ENCODE data around the gene ACAD9. TPM values are rescaled to one million over a fixed set of nuclear protein-coding genes. Genes with fewer than 3 reads are reported as not detected.
"Not testable (repeated sequence)": the region's sequence is repeated elsewhere in the genome, so short reads cannot be mapped to it uniquely, and the experiment has no call there.

Gene ACAD9
- total and polyA plus RNA-seq, 4 donors = 24.9 to 59.3 (median 38.8) TPM

DNA sequence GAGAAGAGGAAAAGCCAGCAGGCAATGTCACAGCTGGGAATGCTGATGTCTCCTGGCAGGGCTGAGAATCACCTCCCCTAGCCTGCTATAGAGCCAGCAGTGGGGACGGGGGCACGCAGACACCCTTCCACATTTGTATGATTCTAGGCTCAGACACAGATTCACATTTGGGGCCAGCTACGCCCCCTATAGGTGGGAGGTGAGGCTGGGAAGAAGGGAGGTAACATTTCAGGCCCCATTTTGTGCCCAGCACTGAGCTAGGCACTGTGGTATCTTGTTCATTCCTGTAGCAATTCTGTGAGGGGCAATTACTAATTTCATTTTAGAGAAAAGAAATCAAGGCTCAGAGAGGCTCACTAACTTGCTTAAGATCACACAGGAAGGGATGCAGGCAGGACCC lies 15.9 kb upstream of the ACAD9 start:
- DNase-seq (peak in 2 of 3 donors; percentile 6 to 25), ATAC-seq (ENCODE audit: insufficient read depth, low FRiP score) (no peak)
- peaks cover 0 to 20% (median 9%) of the 10 kb centered on the region in 4 donors for H3K9me3 ChIP-seq (ENCODE audit: control insufficient read depth in 4 of 4, insufficient read depth in 3 of 4, low read length in 3 of 4)
- TF ChIP-seq CTCF (IDR thresholded peaks at IDR 0.05; ENCODE audit: control extremely low read depth, extremely low read depth) = no peak
- 83 to 89% methylated on average over 3 of the region's 3 CpGs for WGBS, 2 donors
- peaks cover 0 to 10% (median 0%) of the 10 kb centered on the region in 5 donors for H3K4me1 ChIP-seq (ENCODE audit: control insufficient read depth in 5 of 5, insufficient read depth in 5 of 5, low read length in 5 of 5)
- no peaks in the 10 kb centered on the region for H3K27me3 ChIP-seq (ENCODE audit: control insufficient read depth in 3 of 3, insufficient read depth in 3 of 3, low read length in 2 of 3)
- H3K27ac ChIP-seq (ENCODE audit: low read depth in 1 of 2, low read length in 1 of 2) = no peak overlapping the region
- no peak overlapping the region for H3K4me3 ChIP-seq
- H3K36me3 ChIP-seq (ENCODE audit: control insufficient read depth in 4 of 4, insufficient read depth in 4 of 4, low read length in 4 of 4) = no peaks in the 10 kb centered on the region
- H3K9ac ChIP-seq (ENCODE audit: insufficient read depth in 1 of 2, low read length in 2 of 2) = no peak overlapping the region

GRCh38 chr3:128864351-128864811 lies 15.0 kb upstream of the ACAD9 start:
- Histone ChIP-seq H3K36me3 (ENCODE audit: control insufficient read depth in 4 of 4, insufficient read depth in 4 of 4, low read length in 4 of 4) (no peaks in the 10 kb centered on the region), H3K9ac (ENCODE audit: insufficient read depth in 1 of 2, low read length in 2 of 2) (peak overlapping the region in 1 of 2 donors; percentile 23), H3K4me1 (ENCODE audit: control insufficient read depth in 5 of 5, insufficient read depth in 5 of 5, low read length in 5 of 5) (peaks cover 0 to 10% (median 0%) of the 10 kb centered on the region in 5 donors), H3K27me3 (ENCODE audit: control insufficient read depth in 3 of 3, insufficient read depth in 3 of 3, low read length in 2 of 3) (no peaks in the 10 kb centered on the region), H3K27ac (ENCODE audit: low read depth in 1 of 2, low read length in 1 of 2) (no peak overlapping the region), H3K9me3 (ENCODE audit: control insufficient read depth in 4 of 4, insufficient read depth in 3 of 4, low read length in 3 of 4) (peaks cover 0 to 14% (median 7%) of the 10 kb centered on the region in 4 donors), H3K4me3 (no peak overlapping the region)
- DNase-seq = peak in 1 of 3 donors; percentile 7
- 22 to 41% methylated on average over 11 of the region's 11 CpGs for WGBS, 2 donors
- no peak for TF ChIP-seq CTCF (IDR thresholded peaks at IDR 0.05; ENCODE audit: control extremely low read depth, extremely low read depth)
- ATAC-seq (ENCODE audit: insufficient read depth, low FRiP score) = no peak

DNA sequence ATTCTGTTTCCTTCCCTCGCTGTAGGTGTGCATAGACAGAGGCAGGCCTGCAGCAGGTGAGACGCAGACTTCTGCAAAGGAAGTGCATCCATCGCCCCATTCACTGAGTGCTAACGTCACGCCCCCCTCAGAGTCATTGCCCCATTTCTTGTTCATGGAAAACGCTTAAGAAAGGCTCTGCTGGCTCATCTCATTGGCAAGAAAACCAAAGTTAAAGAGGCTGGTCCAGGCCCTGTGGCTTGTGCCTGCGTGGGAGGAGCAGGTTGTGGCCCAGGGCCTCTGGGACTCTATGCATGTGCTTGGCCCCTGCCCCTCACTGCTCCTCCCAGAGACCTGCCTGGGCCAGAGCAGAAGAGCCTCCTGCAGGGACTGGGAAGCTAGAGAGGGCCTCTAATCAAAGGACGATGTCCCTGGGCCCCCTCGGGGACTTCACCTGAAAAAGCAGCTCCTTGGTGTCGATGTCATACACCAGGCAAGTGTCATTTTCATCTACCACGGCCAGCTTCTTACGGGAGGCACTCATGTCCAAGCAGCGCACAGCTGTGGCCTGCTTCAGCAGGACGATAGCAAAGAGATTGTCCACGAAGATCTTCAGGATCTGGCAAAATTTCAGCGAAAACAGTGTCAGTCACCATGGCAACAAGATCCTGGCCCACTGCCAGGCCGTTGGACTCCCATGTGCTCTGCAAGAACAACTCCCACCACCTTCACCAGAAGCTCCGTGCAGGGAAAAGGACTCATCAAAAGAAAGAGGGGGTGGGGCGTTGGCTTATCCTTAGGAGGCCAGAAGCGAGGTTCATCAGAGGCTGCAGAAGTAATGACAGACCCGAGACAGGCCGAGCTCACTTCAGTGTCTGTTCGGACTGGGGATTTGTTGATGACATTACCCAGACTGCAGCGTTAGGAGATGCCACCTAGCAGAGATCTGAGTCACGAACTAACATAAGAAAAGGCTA lies 14.3 kb upstream of the ACAD9 start:
- H3K4me3 ChIP-seq; H3K36me3 ChIP-seq (ENCODE audit: control insufficient read depth in 4 of 4, insufficient read depth in 4 of 4, low read length in 4 of 4); H3K27ac ChIP-seq (ENCODE audit: low read depth in 1 of 2, low read length in 1 of 2); ATAC-seq (ENCODE audit: insufficient read depth, low FRiP score); H3K27me3 ChIP-seq (ENCODE audit: control insufficient read depth in 3 of 3, insufficient read depth in 3 of 3, low read length in 2 of 3): not testable (repeated sequence)
- H3K9ac ChIP-seq (ENCODE audit: insufficient read depth in 1 of 2, low read length in 2 of 2) = peak overlapping the region in 1 of 2 donors; percentile 23
- WGBS, 2 donors = 52 to 59% methylated on average over 20 to 22 of the region's 25 CpGs
- H3K9me3 ChIP-seq (ENCODE audit: control insufficient read depth in 4 of 4, insufficient read depth in 3 of 4, low read length in 3 of 4) = peaks cover 0 to 13% (median 4%) of the 10 kb centered on the region in 4 donors
- peaks cover 0 to 10% (median 0%) of the 10 kb centered on the region in 5 donors for H3K4me1 ChIP-seq (ENCODE audit: control insufficient read depth in 5 of 5, insufficient read depth in 5 of 5, low read length in 5 of 5)
- DNase-seq = peak; percentile 72 to 84 (median 82)

Measured in lung (tissue), 12 donors.